T-helper 9 cell (primary cell): ENCODE results near the gene GLT1D1.

ENCODE experiments used
- DNase-seq: peaks from one replicate; pipeline ENCODE4 v3.0.0-alpha.2; 2020

GLT1D1 gene

DNA sequence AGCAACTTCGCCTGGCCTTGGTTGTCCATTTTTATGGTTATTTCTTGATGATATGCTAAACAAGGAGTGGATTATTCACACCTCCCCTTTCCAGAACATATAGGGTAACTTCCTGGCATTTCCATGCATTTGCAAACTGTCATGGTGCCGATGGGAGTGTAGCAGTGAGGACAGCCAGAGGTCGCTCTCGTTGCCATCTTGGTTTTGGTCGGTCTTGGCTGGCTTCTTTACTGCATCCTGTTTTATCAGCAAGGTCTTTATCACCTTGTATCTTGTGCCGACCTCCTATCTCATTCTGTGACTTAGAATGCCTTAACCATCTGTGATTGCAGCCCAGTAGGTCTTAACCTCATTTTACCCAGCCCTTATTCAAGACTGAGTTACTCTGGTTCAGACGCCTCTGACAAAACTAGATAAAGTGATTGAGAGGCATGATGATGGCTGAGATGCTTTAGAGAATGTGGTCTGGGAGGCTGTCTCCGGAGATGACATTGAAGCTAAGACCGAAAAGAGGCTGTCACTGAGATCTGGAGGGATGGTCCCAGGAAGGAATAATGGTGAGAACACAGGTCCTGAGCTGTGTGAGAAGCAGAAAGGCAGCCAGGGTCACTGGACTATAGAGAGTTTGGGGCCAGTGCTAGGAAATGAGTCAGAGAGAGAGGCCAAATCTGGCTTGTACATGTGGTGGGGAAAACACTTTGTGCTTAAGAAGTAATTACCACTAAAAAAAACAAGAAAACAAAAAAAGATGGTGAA is 2.9 kb downstream of the GLT1D1 start:
- no peak for DNase-seq

- no peak for DNase-seq
These were observed 3.5 kb downstream of the GLT1D1 start for GRCh38 chr12:128856791-128857078.

DNA sequence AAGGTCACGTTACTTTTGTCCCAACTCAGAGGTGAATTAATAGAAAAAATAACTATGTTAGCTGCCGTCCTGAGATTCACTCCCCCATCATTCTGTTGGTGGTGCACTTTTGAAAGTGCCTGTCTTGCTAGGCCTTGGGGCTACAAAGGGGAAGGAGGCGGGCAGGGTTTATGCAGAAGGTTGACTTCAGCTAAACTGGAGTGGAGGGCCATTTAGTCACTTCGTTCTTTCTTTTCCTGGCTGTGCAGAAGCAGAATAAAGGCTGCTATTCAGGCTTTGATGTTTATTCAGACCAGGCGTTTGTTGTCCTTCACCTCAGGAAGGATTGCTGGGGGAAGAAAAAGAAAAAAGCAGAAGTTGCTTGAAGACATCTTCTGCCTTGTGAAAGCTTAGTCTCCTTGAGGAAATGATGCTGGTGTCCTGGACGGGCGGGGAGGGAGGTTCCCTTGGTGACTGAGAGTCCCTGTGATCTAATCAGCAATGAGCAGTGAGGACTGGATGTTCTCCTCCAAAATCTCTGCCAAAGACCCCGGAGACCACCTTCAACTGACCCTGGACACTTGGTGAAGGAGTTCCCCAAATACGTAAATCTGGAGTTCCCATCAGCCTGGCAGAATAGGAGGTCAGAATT is 4.0 kb downstream of the GLT1D1 start:
- no peak for DNase-seq

- no peak for DNase-seq
These were observed 6.0 kb downstream of the GLT1D1 start for GRCh38 chr12:128859311-128859710.

DNA sequence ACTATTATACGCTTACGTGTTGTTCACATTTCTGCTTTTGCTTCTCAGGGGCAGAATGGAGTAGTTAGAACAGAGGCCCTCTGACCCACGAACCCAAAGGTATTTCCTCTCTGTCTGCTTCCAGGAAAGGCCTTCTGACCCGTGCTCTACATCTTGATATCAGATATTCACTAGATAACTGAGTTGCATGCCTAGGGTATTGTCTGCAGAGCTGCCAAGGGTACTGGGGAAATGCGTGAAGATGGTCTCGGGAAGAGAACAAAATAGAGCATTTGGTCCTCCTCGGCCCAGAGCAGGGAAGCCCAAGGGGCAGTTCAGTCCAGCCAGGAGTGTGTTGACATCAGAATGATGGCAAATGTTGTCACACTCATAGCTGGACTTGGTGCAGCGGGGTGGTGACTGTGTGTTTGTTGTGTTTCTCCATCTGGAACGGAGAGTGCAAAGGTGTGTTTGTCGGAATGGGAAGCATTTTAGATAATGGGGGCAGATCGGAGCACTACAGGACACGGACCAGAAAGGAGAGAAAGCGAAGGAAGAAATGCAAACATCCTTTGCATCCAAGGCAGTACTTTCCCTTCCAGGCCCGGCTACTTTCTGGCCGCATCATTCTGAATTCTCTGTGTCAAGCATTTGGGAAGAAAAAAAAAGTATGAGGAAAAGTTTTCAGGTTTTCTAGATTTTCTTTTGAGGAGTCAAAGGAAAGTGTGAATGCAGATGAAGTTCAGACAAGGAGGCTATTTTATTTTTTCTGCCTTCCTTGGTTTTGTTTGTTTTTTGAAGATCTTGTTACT is 8.1 kb downstream of the GLT1D1 start:
- DNase-seq, result no peak

- DNase-seq, result no peak
These were observed 10.7 kb downstream of the GLT1D1 start for GRCh38 chr12:128863957-128864356.

- DNase-seq, result no peak
These were observed 11.4 kb downstream of the GLT1D1 start for GRCh38 chr12:128864516-128865186.

DNA sequence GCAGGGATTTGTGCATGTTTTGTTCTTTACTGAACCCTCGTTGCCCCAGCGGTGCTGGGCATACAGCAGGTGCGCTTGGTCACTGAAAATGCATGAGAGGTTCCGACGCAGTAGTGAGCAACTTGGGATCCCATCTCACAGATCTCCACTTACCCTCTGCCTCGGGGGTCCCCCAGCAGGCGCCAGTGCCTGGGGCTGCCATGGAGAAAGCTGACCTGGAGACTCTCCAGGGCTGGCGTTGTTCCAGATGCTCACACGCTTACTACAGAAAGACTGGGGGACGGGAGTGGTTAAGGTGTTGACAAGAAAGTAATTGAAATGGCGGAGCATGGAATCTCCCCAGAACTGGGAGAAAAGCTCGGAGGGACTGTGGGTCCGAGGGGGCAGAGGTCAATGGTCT is 14.2 kb downstream of the GLT1D1 start:
- DNase-seq, result no peak

GRCh38 chr12:128871516-128871892 is 18.2 kb downstream of the GLT1D1 start:
- no peak for DNase-seq

GRCh38 chr12:128872303-128872702 is 19.0 kb downstream of the GLT1D1 start:
- DNase-seq, result no peak

DNA sequence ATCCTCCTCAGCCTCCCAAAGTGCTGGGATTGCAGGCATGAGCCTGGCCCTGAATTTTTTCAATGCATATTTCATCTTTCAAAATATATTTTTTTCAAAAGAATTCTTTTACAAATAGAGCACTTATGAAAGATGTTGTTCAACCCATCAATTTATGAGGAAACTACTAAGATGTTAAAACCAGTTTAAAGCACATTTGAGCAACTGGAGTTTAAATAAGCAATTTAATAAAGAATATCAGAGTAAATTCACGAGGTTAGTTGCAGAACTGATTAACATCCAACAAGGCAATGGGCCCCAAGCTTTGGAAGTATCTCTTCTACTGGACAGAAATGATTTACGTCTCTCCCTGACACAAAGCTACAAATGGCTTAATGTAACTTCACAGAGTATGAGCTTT is 23.3 kb downstream of the GLT1D1 start:
- no peak for DNase-seq

- DNase-seq, result no peak
These were observed 26.9 kb downstream of the GLT1D1 start for GRCh38 chr12:128879898-128880764.

DNA sequence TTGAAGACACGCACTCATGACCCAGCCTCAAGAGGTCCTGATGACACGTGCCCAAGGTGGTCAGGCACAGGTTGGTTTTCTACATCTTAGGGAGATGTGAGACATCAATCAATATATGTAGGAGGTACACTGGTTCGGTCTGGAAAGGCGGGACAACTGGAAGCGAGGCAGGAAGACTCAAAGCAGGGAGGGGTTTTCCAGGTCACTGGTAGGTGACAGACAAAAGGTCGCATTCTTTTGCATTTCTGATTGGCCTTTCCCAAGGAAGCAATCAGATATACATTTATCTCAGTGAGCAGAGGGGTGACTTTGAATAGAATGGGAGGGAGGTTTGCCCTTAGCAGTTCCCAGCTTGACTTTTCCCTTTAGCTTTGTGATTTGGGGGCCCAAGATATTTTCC is 38.6 kb downstream of the GLT1D1 start:
- DNase-seq, result no peak

GRCh38 chr12:128903236-128903635 is 50.0 kb downstream of the GLT1D1 start:
- DNase-seq, result no peak

- no peak for DNase-seq
These were observed 51.8 kb downstream of the GLT1D1 start for GRCh38 chr12:128905003-128905544.

- DNase-seq, result no peak
These were observed 53.3 kb downstream of the GLT1D1 start for GRCh38 chr12:128906485-128907137.

DNA sequence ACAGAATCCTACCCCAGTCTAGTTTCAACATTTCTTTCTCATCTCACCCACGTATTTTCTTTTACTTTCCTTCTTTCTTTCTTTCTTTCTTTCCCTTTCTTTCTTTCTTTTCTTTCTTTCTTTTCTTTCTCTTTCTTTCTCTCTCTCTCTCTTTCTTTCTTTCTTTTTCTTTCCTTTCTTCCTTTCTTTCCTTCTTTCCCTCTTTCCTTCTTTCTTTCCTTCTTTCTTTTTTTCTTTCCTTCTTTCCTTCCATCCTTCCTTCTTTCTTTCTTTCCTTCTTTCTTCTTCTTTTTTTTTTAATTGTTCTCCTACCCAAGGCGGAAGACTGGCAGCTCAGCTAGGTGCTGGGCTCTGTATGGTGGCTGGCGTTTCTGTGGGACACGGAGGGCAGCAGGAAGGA is 55.0 kb downstream of the GLT1D1 start:
- no peak for DNase-seq

- DNase-seq, result no peak
These were observed 56.4 kb downstream of the GLT1D1 start for GRCh38 chr12:128909653-128910052.

DNA sequence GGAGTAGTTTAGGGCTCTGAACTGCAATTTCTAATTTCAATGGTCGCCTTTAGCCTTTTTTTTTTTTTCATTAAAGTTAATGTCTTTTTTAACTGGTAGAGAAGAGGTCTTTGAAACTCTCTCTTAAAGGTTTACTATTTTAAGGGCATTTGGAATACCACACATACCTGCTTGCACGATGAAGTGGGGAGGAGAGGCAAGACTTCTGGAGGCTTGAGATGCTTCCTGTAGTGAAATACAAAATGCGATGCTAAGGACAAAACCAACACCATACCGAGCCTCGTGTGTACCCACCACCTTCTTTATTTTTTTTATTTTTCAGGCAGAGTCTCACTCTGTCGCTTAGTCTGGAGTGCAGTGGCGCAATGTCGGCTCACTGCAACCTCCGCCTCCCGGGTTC is 57.4 kb downstream of the GLT1D1 start:
- no peak for DNase-seq

DNA sequence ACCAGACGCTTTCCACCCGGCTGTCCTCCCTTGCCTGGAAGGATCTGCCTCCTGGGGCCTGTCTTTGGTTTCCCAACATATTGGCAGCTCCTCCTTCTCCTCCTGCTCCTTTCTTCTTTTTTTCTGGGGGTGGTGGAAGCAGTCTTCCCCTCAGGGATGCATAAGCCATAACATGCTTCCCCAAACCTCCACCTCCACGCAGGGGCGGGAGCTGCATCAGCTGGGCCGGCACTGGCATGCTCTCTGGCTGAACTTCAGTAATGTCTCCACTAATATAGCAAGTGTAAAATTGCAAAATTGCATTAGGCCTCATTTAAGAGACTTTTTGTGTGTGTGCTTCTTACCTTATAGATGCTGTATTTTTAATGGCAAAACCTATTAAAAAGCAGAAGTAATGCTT is 58.6 kb downstream of the GLT1D1 start:
- DNase-seq, result no peak

DNA sequence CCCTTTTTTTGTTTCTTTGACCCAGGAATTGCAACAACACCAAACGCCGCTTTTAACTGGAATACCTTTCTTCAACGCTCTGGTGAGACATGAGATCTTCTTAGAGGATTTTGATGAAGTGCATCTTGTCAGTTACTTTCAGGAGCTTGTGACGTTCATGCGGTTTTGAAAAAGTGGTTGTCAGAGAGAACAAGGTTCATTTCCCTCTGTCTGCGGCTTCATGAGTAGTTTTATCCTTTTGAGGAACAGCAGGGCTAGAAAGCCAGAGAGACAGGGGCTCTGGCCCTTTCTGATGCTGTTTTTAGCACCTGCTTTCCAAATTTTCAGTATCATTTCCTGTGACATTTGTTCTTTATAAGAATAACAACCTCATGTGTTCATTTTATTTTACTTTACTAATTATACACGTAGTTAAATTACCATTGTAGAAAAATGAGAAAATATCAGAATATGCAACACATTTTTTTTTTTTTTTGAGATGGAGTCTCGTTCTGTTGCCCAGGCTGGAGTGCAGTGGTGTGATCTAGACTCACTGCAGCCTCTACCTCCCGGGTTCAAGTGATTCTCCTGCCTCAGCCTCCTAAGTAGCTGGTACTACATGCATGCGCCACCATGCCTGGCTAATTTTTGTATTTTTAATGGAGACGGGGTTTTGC is 61.8 kb downstream of the GLT1D1 start:
- no peak for DNase-seq
